Stimulated activated CD4-positive, alpha-beta T cell treated with anti-CD3 and anti-CD28 coated beads, Interleukin-15, amount 100 ng/mL, for 48 hours (primary cell): Measurements from ENCODE around the gene SNRPB.
A peak's percentile ranks its signal among the peaks of the same experiment; 100 is the strongest.
"Not testable (repeated sequence)": the region's sequence is repeated elsewhere in the genome, so short reads cannot be mapped to it uniquely, and the experiment has no call there.

Experiments
- DNase-seq, 2 donors: peaks; one replicate each; pipeline ENCODE4 v3.0.0-alpha.2; 2020; ENCODE audit warnings: low read depth in 2 of 2

The SNRPB gene

DNA sequence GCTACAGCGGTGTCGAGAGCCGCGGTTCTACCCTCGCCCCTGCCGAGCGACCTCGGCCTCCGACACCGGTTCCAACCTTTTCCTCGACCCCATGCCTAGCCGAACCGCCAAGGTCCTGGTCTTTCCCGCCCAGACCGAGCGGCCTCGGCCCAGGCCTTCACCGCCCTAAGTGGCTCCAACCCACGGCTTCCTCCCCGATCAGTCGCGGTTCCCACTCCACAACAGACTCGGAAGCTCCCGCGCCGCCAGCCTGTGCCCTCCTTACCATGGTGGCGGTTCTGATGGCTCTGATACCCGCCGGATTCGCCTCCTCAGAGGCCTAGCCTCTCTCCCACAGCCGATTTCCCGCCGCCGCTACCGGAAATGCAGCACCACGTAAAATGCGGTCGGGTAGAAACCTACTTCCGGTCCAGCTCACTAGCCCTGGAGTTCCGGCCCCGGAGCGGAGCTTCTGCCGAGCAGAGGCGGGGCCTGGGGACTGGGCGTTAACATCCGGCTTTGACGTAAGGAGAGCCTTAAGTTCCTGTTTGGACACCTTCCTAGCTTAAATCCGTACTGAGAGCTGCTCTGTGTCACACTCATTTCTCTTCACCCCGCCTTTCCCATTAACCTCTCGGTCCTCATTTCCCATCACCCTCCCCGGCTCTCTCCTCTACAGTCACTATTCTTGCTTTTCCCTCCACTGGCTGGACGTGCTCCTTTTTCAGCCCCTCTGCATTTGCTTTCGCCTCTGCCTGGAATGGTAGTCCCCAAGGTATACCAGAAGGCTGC, at the start of gene SNRPB:
SNRPB (minus strand) TSS at position 367 of the 771 bp plus-strand sequence; CDS start at position 268, 99 bp downstream.
- DNase-seq: peak; percentile 93 to 96

DNA sequence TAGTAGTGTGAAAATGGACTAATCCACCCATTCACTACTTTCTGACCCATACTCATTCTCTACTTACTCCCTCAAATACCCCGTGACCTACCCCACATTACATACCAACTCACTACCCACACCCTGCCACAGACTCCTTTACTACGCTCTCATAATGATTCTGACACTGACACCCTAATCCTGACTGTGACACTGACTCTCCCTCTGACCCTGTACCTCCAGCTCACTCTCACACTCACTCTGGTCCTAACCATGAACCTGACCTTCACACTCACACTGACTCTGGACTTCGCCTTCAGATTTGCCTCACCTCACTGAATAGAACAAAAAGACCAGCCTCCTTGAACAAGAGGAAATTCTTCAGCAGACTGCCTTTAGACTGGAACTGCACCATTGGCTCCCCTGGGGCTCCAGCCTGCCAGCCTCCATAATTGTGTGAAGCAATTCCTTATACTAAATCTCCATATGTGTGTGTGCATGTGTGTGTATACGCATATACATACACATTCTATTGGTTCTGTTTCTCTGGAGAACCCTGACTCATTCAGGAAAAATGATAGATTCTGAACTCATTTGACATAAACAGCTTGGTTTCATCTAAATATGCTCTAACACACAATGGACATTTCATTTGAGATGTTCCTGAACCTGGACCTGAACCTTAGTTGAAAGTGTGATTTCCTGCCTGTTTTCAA, 48.7 kb upstream of the SNRPB start:
- DNase-seq: no peak

DNA sequence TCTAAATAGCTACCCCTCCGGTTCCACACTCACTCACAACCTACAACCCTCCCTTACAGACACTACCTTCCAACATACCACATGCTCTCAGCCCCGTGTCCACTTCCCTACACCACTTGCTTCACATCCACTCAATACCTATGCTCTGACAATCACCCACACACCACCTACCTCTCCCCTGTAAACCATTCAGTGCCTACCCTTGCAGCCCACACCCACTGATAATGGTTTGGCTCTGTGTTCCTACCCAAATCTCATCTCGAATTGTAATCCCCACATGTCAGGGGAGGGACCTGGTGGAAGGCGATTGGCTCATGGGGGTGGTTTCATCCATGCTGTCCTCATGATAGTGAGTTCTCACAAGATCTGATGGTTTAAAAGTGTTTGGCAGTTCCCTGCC, 48.0 kb upstream of the SNRPB start:
- no peak for DNase-seq

DNA sequence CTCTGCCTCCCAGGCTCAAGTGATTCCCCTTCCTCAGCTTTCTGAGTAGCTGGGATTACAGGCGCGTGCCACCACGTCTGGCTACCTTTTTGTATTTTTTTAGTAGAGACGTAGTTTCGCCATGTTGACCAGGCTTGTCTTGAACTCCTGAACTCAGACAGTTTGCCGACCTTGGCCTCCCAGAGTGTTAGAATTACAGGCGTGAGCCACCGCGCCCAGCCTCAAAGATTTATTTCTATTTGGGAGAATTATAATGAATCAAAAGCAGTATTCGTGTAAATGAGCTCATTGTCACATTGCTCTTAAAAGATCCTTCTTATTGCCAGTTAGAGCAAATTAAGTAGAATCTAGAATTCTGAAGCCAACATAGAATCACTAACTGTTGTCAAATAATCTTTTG, 47.5 kb upstream of the SNRPB start:
- DNase-seq: no peak

DNA sequence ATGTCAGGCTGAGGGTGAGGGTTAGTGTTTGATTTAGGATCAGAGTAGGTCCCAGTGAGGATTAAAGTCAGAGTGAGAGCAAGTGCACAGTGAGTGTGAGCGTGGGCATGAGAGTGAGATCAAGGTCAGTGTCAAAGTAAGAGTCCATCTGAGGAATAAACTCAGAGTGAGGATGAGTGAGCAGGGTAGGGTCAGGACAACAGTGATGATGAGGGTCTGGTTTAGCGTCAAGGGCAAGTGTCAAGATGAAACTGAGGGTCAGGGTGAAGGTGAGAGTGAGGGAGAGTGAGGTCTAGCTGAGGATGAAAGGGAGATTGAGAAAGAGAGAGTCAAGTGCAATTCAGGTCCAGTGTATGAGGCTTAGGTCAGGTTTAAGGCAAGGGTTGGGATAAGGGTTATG, 45.8 kb upstream of the SNRPB start:
- DNase-seq: no peak

DNA sequence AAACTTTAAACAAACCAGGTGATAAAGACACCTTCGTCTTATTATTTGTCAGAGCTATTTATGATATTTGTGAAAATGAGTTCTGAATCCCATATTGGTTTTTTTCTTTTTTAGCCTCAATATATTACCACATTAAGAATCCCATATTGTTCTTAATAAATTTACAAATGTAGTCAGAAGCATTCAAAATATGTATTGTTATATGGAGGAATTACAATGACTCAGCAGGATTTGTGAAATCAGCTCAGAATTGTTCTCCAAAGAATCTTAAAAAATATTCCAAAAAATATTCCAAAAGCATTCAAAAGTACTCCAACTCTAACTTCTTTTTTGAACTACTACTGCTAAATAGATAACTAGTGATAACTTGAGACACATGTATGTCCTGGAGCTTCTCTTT, 44.6 kb upstream of the SNRPB start:
- no peak for DNase-seq

DNA sequence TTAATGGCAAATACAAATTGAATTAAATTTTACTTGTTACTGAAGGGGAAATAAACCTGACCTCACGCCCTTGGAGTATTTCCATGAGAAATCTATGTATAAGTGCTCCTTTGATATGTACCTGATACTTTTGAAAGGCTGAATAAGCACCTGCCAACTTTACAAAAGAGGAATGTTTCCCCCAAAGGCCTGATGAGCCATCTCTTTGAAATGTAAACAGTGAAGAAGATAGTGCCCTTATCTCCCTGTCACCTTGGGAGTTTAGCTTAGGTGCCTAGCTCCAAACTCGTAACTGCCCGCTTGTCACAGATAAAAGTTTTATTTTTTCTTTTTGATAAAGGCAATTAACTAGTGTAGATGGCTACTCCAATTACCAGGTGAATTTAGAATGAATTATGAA, 39.2 kb upstream of the SNRPB start:
- DNase-seq: no peak

DNA sequence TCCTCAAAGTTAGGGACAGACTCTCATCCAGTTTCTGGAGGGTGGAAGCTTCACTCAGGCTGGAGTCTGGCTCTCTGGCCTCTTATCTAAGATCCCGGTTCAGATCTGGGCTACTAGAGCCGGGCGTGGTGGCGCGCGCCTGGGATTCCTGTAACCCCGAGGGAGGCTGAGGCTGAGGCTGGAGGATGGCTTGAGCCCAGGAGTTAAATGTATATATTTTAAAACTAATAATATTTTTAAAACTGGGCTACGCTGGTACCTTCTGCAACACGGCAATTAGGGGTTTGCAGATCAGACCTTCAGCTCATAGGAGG, 38.8 kb upstream of the SNRPB start:
- DNase-seq: no peak

DNA sequence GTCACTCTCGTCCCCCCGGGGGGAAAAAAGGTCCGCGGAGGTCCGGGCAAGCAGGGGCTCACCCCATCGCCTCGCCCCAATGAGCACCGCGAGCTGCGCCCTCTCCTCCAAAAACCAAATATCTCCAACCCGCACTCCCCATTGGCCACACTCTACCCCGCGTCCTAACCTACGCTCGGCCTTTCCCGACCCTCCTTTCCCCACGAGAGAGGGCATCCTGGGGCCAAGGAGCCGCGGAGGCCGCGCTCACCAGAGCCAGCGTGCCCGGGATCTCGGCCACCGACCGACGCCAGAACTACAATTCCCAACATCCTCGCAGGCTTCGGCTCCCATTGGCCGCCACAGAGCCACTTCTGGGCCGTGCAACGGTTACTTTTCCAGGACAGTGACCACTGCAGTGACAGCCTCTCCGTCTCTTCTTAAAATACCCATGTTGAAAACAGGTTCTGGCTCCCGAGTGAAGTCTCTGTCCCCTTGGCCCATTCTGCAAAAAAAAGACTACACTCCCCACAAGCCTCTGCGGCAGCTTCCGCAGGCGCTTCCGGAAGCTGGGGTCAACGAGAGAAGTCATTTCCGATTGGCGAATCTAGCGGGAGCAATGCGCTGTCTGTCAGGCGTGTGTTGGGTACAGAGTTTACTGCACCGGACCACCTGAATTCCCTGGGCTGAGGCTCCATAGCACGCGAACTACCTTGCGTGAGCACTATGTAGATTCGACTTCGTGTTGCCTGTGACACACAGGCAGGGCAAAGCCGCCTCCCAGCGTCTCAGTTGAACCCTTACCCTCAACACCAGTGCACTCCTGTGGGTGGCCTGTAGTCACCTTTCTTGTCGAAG, 38.3 kb upstream of the SNRPB start, which contains the start of gene ZNF343:
ZNF343 (minus strand) TSS at position 285 of the 837 bp plus-strand sequence. CDS start 15,020 bp downstream, outside the sequence.
- peak; percentile 64 to 67 for DNase-seq

DNA sequence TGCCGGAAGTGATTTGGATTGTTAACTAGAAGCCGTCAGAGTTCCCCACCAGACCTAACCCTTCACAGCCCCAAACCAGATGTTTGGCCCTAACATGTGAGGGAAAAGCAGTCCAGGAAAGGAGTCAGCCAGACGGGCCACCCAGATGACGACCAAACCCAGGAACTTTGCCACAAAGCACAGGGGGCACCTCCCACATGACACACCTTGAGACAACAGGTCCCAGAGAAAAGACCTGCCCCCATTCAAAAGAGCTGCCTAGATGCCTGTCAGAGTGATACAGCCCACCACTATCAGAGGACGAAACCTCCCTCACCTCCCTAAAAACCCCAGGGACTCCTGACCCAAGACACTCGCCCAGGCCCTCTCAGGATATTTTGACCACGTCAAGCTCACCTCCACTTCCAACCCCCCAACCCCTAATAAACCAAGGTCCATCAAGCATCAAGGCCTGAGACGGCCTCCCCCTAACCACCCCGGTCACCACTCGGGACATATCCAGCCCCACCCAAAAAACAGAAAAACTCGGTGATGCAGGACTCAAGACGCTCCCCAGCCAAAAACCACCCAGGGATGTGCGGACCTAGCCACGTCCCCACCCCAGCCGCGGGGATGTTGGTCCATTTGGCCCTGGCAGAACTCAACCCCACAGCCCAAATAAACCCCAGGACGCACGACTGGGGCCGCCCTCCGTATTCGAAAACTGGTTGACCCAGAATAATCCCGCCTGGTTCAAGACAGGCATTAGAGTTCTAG, 37.5 kb upstream of the SNRPB start:
- DNase-seq: no peak

DNA sequence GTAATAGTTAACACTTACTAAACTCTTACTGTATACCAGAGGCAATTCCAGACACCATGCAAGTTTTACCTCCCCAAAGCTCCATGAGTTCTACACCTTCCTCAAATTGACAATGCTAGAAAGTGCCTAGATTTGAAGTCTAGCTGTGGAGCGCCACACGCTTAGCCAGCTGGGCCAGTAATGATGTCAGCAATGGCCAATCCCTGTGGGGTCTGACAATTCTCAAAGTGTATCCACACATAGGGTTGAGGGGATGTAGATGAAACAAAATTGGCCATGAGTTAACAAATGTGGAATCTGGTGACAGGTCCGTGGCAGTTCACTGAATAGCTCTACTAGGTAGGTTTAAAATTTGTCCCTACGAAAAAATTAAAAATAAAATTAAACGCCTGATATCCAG, 36.9 kb upstream of the SNRPB start:
- DNase-seq: no peak

DNA sequence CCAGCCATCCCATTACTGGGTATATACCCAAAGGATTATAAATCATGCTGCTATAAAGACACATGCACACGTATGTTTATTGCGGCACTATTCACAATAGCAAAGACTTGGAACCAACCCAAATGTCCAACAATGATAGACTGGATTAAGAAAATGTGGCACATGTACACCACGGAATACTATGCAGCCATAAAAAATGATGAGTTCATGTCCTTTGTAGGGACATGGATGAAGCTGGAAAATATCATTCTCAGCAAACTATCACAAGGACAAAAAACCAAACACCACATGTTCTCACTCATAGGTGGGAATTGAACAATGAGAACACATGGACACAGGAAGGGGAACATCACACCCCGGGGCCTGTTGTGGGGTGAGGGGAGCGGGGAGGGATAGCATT, 35.8 kb upstream of the SNRPB start:
- DNase-seq: not testable (repeated sequence)

DNA sequence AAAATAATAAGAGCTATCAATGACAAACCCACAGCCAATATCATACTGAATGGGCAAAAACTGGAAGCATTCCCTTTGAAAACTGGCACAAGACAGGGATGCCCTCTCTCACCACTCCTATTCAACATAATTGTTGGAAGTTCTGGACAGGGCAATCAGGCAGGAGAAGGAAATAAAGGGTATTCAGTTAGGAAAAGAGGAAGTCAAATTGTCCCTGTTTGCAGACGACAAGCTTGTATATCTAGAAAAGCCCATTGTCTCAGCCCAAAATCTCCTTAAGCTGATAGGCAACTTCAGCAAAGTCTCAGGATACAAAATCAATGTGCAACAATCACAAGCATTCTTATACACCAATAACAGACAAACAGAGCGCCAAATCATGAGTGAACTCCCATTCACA, 34.2 kb upstream of the SNRPB start:
- not testable (repeated sequence) for DNase-seq

DNA sequence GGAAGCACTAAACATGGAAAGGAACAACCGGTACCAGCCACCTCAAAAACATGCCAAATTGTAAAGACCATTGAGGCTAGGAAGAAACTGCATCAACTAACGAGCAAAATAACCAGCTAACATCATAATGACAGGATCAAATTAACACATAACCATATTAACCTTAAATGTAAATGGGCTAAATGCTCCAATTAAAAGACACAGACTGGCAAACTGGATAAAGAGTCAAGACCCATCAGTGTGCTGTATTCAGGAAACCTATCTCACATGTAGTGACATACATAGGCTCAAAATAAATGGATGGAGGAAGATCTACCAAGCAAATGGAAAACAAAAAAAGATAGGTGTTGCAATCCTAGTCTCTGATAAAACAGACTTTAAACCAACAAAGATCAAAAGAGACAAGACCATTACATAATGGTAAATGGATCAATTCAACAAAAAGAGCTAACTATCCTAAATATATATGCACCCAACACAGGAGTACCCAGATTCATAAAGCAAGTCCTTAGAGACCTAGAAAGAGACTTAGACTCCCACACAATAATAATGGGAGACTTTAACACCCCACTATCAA, 32.3 kb upstream of the SNRPB start:
- DNase-seq: not testable (repeated sequence)

DNA sequence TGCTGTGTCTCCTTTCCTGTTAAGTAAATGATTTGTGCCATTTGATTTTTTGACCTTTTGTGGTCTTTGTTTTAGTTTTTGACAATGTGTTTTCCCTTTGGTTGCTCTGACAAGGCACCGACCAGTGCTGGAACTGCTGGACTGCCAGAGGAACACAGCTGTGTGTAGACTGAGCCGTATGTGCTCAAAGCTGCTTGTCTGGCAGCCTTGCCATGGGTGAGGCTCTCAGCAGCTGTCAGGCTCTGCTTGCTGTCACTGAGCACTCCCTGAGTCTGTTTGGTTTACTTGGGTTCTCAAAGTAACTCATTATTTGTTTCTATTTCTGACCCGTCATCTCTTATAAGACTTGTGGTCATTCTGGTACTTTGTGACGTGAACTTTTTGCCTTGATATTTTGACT, 15.1 kb upstream of the SNRPB start:
- no peak for DNase-seq

DNA sequence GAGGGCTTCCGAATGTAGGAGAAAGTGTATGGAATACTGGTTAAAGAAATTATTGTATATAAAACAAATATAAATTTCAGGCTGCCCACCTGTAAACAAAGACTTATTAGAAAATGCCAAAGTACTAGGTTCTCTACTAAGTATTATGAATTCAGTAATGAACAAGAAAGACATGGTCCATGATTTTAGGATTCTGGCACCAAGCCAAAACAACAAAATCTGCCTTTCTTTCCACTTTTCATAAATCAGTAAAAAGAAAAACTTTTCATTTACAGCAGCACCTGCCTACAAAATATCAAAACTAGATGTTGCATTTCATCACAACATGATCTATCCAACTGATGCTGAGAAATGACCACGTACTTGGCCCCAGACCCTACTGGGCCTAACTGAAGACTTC, 14.5 kb upstream of the SNRPB start:
- no peak for DNase-seq

DNA sequence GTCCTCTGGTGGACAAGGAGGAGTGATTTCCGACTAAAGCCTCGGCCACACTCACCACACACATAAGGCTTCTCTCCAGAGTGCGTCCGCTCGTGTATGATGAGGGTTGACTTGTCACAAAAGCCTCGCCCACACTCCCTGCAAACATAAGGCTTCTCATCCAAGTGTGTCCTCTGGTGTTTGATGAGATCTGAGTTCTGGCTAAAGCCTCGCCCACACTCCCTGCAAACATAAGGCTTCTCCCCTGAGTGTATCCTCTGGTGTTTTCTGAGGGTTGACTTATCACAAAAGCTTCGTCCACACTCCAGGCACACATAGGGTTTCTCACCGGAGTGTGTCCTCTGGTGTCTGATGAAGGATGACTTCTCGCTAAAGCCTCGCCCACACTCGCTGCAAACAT, 12.9 kb upstream of the SNRPB start:
- DNase-seq: no peak

DNA sequence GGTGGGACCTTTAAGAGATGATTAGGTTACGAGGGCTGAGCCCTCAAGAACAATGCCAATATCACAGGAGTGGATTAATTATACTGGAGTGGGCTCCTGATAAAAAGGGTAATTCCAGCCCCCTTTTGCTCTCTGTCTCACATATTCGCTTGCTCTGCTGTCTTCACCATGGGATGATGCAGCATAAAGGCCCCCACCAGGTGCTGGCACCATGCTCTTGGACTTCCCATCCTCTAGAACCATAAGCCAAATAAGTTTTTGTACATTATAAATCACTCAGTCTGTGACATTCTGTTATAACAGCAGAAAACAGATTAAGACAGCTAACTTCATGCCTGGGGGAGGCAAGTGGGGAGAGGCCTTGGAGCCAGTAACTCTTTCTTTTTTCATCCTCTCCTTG, 9.8 kb upstream of the SNRPB start:
- DNase-seq: no peak

DNA sequence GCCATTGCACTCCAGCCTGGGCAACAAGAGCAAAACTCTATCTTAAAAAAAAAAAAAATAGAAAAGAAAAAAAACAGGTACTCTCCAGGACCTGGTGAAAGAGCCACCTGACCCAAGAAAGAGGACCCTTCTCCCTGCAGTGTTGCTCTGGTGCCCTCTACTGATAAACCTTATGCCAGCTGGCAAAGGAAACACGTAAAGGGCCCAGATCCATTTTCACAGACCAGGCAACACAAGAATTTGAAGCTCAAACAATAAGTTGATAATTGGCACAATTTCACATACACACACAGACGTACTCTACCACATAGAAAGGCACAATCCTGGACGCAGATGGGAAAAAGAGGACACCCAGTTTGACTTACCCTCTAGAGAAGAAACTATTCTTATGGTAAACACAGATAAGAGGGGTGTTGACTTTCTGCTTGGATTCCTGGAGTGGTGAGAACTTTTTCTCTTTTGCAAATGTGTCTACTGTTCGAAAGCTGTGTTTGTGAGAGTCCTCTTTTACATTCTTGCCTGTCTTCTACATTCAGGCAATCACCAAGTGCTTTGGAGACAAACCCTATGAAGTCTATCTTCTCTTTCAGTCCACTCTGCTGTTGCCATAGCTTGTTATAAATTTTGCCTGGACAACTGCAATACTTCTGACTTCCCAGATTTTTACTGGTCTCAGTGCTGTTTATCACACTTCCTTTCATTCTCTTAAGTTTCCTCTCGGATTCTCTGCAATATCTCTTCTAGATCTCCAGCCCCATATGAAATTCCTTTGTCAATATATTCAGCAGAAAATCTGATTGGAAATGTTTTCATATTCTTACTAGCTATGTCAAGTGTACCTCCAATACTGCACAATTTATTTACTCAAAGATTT, 6.4 kb upstream of the SNRPB start:
- DNase-seq: no peak
